OCI-LY7 (cell line): ENCODE measurements around the gene GALNT10.

Source experiments
- CTCF ChIP-seq: fragments of 200-600 bp; sonication (generic); conservative IDR thresholded peaks from 2 replicates; pipeline ENCODE4 v1.5.1; 2014; ENCODE audit warnings: mild to moderate bottlenecking, antibody characterized with exemption, low read length, moderate library complexity, mixed read lengths
- EZH2phosphoT487 ChIP-seq: fragments of 200-600 bp; sonication (generic); IDR thresholded peaks from 2 replicates; pipeline ENCODE4 v1.6.1; 2018; ENCODE audit warnings: low read depth, borderline replicate concordance, mild to moderate bottlenecking, mixed run types, antibody characterized with exemption, low read length, moderate library complexity, mixed read lengths

DNA sequence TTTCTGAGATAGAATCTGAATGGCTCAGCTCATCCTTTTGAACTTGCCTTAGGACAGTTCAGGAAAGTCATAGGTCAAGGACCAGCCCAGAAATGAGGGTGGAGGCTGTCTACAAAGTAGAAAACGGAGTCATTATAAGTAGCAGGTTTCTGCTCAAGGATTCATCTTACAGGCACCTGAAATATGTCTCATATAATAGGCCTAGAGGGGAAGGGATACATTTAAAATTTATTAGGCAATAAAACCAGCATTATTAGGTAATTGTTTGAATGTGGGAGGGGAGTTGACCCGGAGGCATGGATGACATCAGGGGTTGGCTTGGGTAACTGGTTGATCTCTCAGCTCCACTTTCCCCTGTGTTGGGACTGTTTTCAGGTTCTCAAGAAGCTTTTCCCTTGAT, 11.9 kb upstream of the GALNT10 start:
- TF ChIP-seq CTCF (no peak), EZH2phosphoT487 (no peak)
